Posterior vena cava (tissue), 2 donors: ENCODE data around the gene WDPCP. TPM values are rescaled to one million over a fixed set of nuclear protein-coding genes. Genes with fewer than 3 reads are reported as not detected.
"Not testable (repeated sequence)": the region's sequence is repeated elsewhere in the genome, so short reads cannot be mapped to it uniquely, and the experiment has no call there.

Experiments
- DNase-seq: peaks from one replicate; pipeline ENCODE4 v3.0.0-alpha.2; 2020; ENCODE audit warnings: low spot score
- intact Hi-C, 2 donors: fragments of 100-400 bp; cut with DNase I; formaldehyde crosslinking; loops; one replicate each; pipeline versions ENCODE4 v1.14.1 to v1.14.2; 2022 to 2023
- total RNA-seq, 2 donors: library from RNA; stranded (reverse); fragmentation: NEBNext Ultra II Directional; extraction: Animal tissue kit (Norgen Biotek cat#: 25700); gene quantifications; one replicate each; pipeline ENCODE4 v1.2.1, GENCODE V29; 2021
- donor health status: DM: yes; HTN: yes; CAD: no.
- donor health status: DM: yes; HTN: yes; CAD: no.

WDPCP gene
- total RNA-seq, 2 donors from 2014 or later = 19.5 to 20.0 TPM

GRCh38 chr2:63321973-63322372 lies 266.3 kb downstream of the WDPCP start:
- DNase-seq = not testable (repeated sequence)

GRCh38 chr2:63320669-63321068 lies 267.6 kb downstream of the WDPCP start:
- intact Hi-C loops = no loop called here

More at GRCh38 chr2:63321973-63322372, 266.3 kb downstream of the WDPCP start:
- intact Hi-C loops = not testable (repeated sequence)

GRCh38 chr2:63310614-63311013 lies 277.7 kb downstream of the WDPCP start:
- DNase-seq = no peak
- intact Hi-C loops = no loop called here

More at GRCh38 chr2:63320669-63321068, 267.6 kb downstream of the WDPCP start:
- no peak for DNase-seq

- intact Hi-C loops = no loop called here
- DNase-seq = no peak
These were observed 286.8 kb downstream of the WDPCP start for GRCh38 chr2:63301481-63301880.

GRCh38 chr2:63300835-63301234 lies 287.4 kb downstream of the WDPCP start:
- DNase-seq = no peak
- intact Hi-C loops = no loop called here

- DNase-seq = no peak
- intact Hi-C loops = loop anchor here in 1 of 2 donors (5.0 kb wide), 1 partner anchor 751 kb away; no protein-coding TSS in a partner anchor
These were observed 300.3 kb downstream of the WDPCP start for GRCh38 chr2:63287956-63288355.

- not testable (repeated sequence) for DNase-seq
- intact Hi-C loops = loop anchor here in 1 of 2 donors (5.0 kb wide), 1 partner anchor 749 kb away; no protein-coding TSS in a partner anchor
These were observed 301.8 kb downstream of the WDPCP start for GRCh38 chr2:63286520-63286919.

GRCh38 chr2:63283273-63283672 lies 305.0 kb downstream of the WDPCP start:
- DNase-seq = no peak
- intact Hi-C loops = no loop called here

GRCh38 chr2:63272560-63272959 lies 315.7 kb downstream of the WDPCP start:
- intact Hi-C loops = no loop called here
- no peak for DNase-seq

- no peak for DNase-seq
- intact Hi-C loops = no loop called here
These were observed 317.6 kb downstream of the WDPCP start for GRCh38 chr2:63270717-63271116.

- DNase-seq = no peak
- intact Hi-C loops = no loop called here
These were observed 319.3 kb downstream of the WDPCP start for GRCh38 chr2:63268946-63269345.

- no peak for DNase-seq
- intact Hi-C loops = no loop called here
These were observed 327.1 kb downstream of the WDPCP start for GRCh38 chr2:63261137-63261621.

- intact Hi-C loops = no loop called here
These were observed 330.8 kb downstream of the WDPCP start for GRCh38 chr2:63257473-63257872.

GRCh38 chr2:63249161-63249560 lies 339.1 kb downstream of the WDPCP start:
- no peak for DNase-seq
- intact Hi-C loops = no loop called here

More at GRCh38 chr2:63257473-63257872, 330.8 kb downstream of the WDPCP start:
- DNase-seq = no peak

- intact Hi-C loops = no loop called here
- no peak for DNase-seq
These were observed 345.5 kb downstream of the WDPCP start for GRCh38 chr2:63242747-63243146.

- intact Hi-C loops = no loop called here
- DNase-seq = no peak
These were observed 362.2 kb downstream of the WDPCP start for GRCh38 chr2:63225964-63226686.

- no peak for DNase-seq
- intact Hi-C loops = no loop called here
These were observed 369.3 kb downstream of the WDPCP start for GRCh38 chr2:63218800-63219526.

- intact Hi-C loops = no loop called here
- DNase-seq = no peak
These were observed 393.0 kb downstream of the WDPCP start for GRCh38 chr2:63195310-63195709.

GRCh38 chr2:63194175-63194574 lies 394.1 kb downstream of the WDPCP start:
- no peak for DNase-seq
- intact Hi-C loops = no loop called here
